HEK293 (cell line): ENCODE measurements around the gene RUFY2.

Source experiments
- CTCF ChIA-PET: fragments of 350-600 bp; formaldehyde crosslinking; extraction: SDS; loops from one replicate; lab custom pipeline; 2021; ENCODE audit warnings: antibody characterized with exemption; lab: Yijun Ruan, JAX
- POLR2A ChIA-PET: fragments of 300-600 bp; formaldehyde crosslinking; extraction: SDS; loops from one replicate; lab custom pipeline; 2020; ENCODE audit warnings: antibody characterized with exemption, inconsistent platforms; lab: Yijun Ruan, JAX
- H3K27ac ChIP-seq: fragments of 200-500 bp; sonication (Bioruptor generic); 2 replicates; pipeline ENCODE4 v1.5.1; 2014; ENCODE audit warnings: low read depth, low read length, control low read depth, inconsistent platforms; ENCODE audit errors: extremely low read depth
- H3K36me3 ChIP-seq, 2 experiments: fragments of 200-500 bp in 1 of 2; sonication (Bioruptor generic) in 1 of 2; 1 replicate in 1 of 2; 2 replicates in 1 of 2; pipeline ENCODE4 v1.5.1; 2014 to 2017; ENCODE audit warnings: inconsistent platforms in 2 of 2, low read length in 2 of 2; ENCODE audit not compliant: control insufficient read depth in 2 of 2, insufficient read depth in 1 of 2
- H3K4me1 ChIP-seq: fragments of 200-500 bp; sonication (Bioruptor generic); 2 replicates; pipeline ENCODE4 v1.5.1; 2014; ENCODE audit warnings: mild to moderate bottlenecking, low read length, inconsistent platforms; ENCODE audit not compliant: control insufficient read depth, insufficient read depth
- H3K4me3 ChIP-seq: 2 replicates; pipeline ENCODE4 v1.5.1; 2011; ENCODE audit warnings: low read depth, mild to moderate bottlenecking, control low read depth, low read length, moderate library complexity
- H3K9me3 ChIP-seq: fragments of 200-500 bp; sonication (Bioruptor generic); 2 replicates; pipeline ENCODE4 v1.5.1; 2014; ENCODE audit warnings: low read depth, low read length, inconsistent platforms; ENCODE audit not compliant: control insufficient read depth, insufficient read depth
- BCL11A ChIP-seq: fragments of 450-650 bp; formaldehyde crosslinking; IDR thresholded peaks from 2 replicates; pipeline ENCODE4 v1.5.1; 2016; ENCODE audit warnings: low read depth, missing biosample characterization, missing genetic modification characterization
- ELK4 ChIP-seq: IDR thresholded peaks from 2 replicates; pipeline ENCODE4 v1.6.1; 2011; ENCODE audit warnings: mild to moderate bottlenecking, low read depth, low read length, borderline replicate concordance
- SCRT2 ChIP-seq: fragments of 450-650 bp; formaldehyde crosslinking; IDR thresholded peaks from 2 replicates; pipeline ENCODE4 v1.5.1; 2016; ENCODE audit warnings: missing biosample characterization, missing genetic modification characterization
- ZBTB48 ChIP-seq: fragments of 450-650 bp; formaldehyde crosslinking; IDR thresholded peaks from 2 replicates; pipeline ENCODE4 v1.5.1; 2016; ENCODE audit warnings: missing biosample characterization, missing genetic modification characterization
- ZFHX2 ChIP-seq: fragments of 450-650 bp; formaldehyde crosslinking; conservative IDR thresholded peaks from 2 replicates; pipeline ENCODE4 v1.5.1; 2016; ENCODE audit warnings: missing biosample characterization, missing genetic modification characterization
- ZIC2 ChIP-seq: fragments of 450-650 bp; formaldehyde crosslinking; IDR thresholded peaks from 2 replicates; pipeline ENCODE4 v1.5.1; 2016; ENCODE audit warnings: missing biosample characterization, missing genetic modification characterization
- ZNF112 ChIP-seq: fragments of 450-650 bp; formaldehyde crosslinking; IDR thresholded peaks from 2 replicates; pipeline ENCODE4 v1.5.0; 2017; ENCODE audit warnings: missing biosample characterization, missing genetic modification characterization
- ZNF138 ChIP-seq: fragments of 450-650 bp; formaldehyde crosslinking; IDR thresholded peaks from 2 replicates; pipeline ENCODE4 v1.5.1; 2016; ENCODE audit warnings: missing biosample characterization, missing genetic modification characterization, borderline replicate concordance
- ZNF157 ChIP-seq: fragments of 450-650 bp; formaldehyde crosslinking; IDR thresholded peaks from 2 replicates; pipeline ENCODE4 v1.5.1; 2016; ENCODE audit warnings: missing biosample characterization, missing genetic modification characterization
- ZNF169 ChIP-seq: fragments of 450-650 bp; formaldehyde crosslinking; IDR thresholded peaks from 2 replicates; pipeline ENCODE4 v1.5.1; 2016; ENCODE audit warnings: missing biosample characterization, missing genetic modification characterization
- ZNF175 ChIP-seq: fragments of 450-650 bp; formaldehyde crosslinking; IDR thresholded peaks from 2 replicates; pipeline ENCODE4 v1.5.1; 2016; ENCODE audit warnings: missing biosample characterization, missing genetic modification characterization
- ZNF350 ChIP-seq: fragments of 450-650 bp; formaldehyde crosslinking; IDR thresholded peaks from 2 replicates; pipeline ENCODE4 v1.5.0; 2017; ENCODE audit warnings: missing biosample characterization, mild to moderate bottlenecking, missing genetic modification characterization
- ZNF37A ChIP-seq: fragments of 450-650 bp; IDR thresholded peaks from 2 replicates; pipeline ENCODE4 v1.5.1; 2018; ENCODE audit warnings: missing biosample characterization, missing genetic modification characterization
- ZNF473 ChIP-seq: fragments of 450-650 bp; formaldehyde crosslinking; IDR thresholded peaks from 2 replicates; pipeline ENCODE4 v1.5.1; 2017; ENCODE audit warnings: missing biosample characterization, missing genetic modification characterization
- ZNF510 ChIP-seq: fragments of 450-650 bp; formaldehyde crosslinking; IDR thresholded peaks from 2 replicates; pipeline ENCODE4 v1.5.1; 2018; ENCODE audit warnings: mild to moderate bottlenecking, missing genetic modification characterization, missing biosample characterization; ENCODE audit not compliant: insufficient replicate concordance
- ZNF513 ChIP-seq: fragments of 450-650 bp; IDR thresholded peaks from 2 replicates; pipeline ENCODE4 v1.5.1; 2018; ENCODE audit warnings: missing biosample characterization, missing genetic modification characterization
- ZNF529 ChIP-seq: fragments of 450-650 bp; formaldehyde crosslinking; IDR thresholded peaks from 2 replicates; pipeline ENCODE4 v1.5.1; 2017; ENCODE audit warnings: missing genetic modification characterization, missing biosample characterization; ENCODE audit not compliant: insufficient replicate concordance
- ZNF580 ChIP-seq: fragments of 450-650 bp; formaldehyde crosslinking; IDR thresholded peaks from 2 replicates; pipeline ENCODE4 v1.5.1; 2016; ENCODE audit warnings: missing biosample characterization, missing genetic modification characterization
- ZNF670 ChIP-seq: fragments of 450-650 bp; formaldehyde crosslinking; IDR thresholded peaks from 2 replicates; pipeline ENCODE4 v1.5.1; 2016; ENCODE audit warnings: missing biosample characterization, missing genetic modification characterization, low read depth
- TF ChIP-seq, protein P1 (sequence below): fragments of 450-650 bp; IDR thresholded peaks from 2 replicates; pipeline ENCODE4 v1.5.1; 2018; ENCODE audit warnings: missing biosample characterization, mild to moderate bottlenecking, missing genetic modification characterization

The RUFY2 gene

DNA sequence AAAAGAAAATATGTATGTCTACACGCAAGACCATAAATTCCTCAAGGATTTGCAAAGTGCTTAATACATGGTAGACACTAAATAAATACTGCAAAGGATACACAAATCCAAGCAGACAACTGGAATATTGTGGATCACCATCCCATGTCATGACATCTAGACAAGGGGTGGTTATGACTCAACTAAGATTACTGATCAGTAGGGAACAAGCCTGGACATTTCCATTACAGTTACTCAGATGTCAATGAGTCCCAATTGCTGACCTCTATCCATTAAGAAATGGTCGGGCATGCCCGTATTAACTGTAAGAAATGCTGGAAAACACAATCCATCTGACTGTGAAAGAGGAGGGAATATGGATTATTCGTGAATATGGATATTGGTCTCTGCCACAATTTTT is 27.6 kb upstream of the RUFY2 start:
- H3K4me3 ChIP-seq = no peak overlapping the region
- no peak for TF ChIP-seq ZNF138
- TF ChIP-seq ZNF175 (tag by site-specific recombination) = no peak
- no peak overlapping the region for H3K27ac ChIP-seq
- CTCF ChIA-PET = interaction anchor here (0.7 kb wide), 1 partner anchor 394 kb away, joined by 3 read pairs; no protein-coding TSS in a partner anchor
- no peaks in the 10 kb centered on the region for H3K4me1 ChIP-seq
- H3K36me3 ChIP-seq = peaks cover 40 to 64% of the 10 kb centered on the region in 2 experiments
- H3K9me3 ChIP-seq = no peaks in the 10 kb centered on the region
- POLR2A ChIA-PET = interaction anchor here (0.7 kb wide), 1 partner anchor 1736 kb away, joined by 4 read pairs; the partner anchor contains the start of gene SAR1A

DNA sequence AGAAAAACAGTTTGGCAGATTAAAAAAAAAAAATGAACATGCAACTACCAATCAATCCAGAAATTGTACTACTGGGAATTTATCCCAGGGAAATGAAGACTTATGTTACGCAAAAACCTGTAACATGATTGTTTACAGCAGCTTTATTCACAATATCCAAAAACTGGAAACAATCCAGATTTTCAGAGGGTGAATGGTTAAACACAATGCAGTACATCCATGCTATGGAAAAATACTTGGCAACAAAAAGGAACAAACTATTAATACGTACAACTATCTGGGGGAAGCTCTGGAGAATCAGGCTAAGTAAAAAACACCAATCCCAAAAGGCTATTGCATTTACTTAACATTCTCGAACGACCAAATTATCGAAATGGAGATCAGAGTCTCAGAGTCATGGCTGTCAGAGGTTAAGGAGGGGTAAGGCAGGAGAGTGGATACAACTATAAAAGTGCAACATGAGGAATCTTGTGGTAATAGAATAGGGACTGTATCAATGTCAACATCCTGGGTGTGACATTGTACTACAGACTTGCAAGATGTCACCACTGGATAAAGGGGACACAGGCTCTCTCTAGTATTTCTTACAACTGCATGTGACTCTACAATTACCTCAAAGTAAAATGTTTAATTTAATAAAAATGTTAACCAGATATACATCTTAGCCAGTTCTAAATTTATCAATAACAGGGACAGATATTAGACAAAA is 21.5 kb upstream of the RUFY2 start:
- no peaks in the 10 kb centered on the region for H3K4me1 ChIP-seq
- H3K4me3 ChIP-seq = no peak overlapping the region
- H3K27ac ChIP-seq = no peak overlapping the region
- H3K36me3 ChIP-seq = peaks cover 36 to 50% of the 10 kb centered on the region in 2 experiments
- no peak for TF ChIP-seq ZNF473 (tag by site-specific recombination)
- no peak for TF ChIP-seq ZNF510 (tag by site-specific recombination)
- TF ChIP-seq ZNF157 (tag by site-specific recombination) = no peak
- TF ChIP-seq ZBTB48 (tag by site-specific recombination) = no peak
- no peak for TF ChIP-seq ZNF169 (tag by site-specific recombination)
- no peak for TF ChIP-seq ZNF112
- TF ChIP-seq, protein P1, sequence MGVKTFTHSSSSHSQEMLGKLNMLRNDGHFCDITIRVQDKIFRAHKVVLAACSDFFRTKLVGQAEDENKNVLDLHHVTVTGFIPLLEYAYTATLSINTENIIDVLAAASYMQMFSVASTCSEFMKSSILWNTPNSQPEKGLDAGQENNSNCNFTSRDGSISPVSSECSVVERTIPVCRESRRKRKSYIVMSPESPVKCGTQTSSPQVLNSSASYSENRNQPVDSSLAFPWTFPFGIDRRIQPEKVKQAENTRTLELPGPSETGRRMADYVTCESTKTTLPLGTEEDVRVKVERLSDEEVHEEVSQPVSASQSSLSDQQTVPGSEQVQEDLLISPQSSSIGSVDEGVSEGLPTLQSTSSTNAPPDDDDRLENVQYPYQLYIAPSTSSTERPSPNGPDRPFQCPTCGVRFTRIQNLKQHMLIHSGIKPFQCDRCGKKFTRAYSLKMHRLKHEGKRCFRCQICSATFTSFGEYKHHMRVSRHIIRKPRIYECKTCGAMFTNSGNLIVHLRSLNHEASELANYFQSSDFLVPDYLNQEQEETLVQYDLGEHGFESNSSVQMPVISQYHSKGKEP (tag by site-specific recombination) = no peak
- TF ChIP-seq ZNF670 (tag by site-specific recombination) = no peak
- TF ChIP-seq ELK4 = no peak
- TF ChIP-seq ZNF350 (tag by site-specific recombination) = no peak
- TF ChIP-seq SCRT2 (tag by site-specific recombination) = no peak
- no peak for TF ChIP-seq ZNF529
- TF ChIP-seq ZIC2 (tag by site-specific recombination) = no peak
- no peak for TF ChIP-seq ZNF37A (tag by site-specific recombination)
- TF ChIP-seq ZNF580 (tag by site-specific recombination) = no peak
- no peak for TF ChIP-seq ZNF513
- no peak for TF ChIP-seq ZFHX2 (tag by site-specific recombination)
- no peak for TF ChIP-seq BCL11A (tag by site-specific recombination)
- no peaks in the 10 kb centered on the region for H3K9me3 ChIP-seq
- CTCF ChIA-PET = interaction anchor here (0.6 to 0.7 kb wide), 5 partner anchors 22 to 556 kb away, joined by 3 to 4 read pairs (median 3); partner anchors contain the start of gene RUFY2
- POLR2A ChIA-PET = interaction anchor here (0.7 kb wide), 1 partner anchor 16 kb away, joined by 5 read pairs; no protein-coding TSS in a partner anchor
